KOPT-K1 (cell line): Measurements from ENCODE around the gene TVP23A.
"Not testable (repeated sequence)": the region's sequence is repeated elsewhere in the genome, so short reads cannot be mapped to it uniquely, and the experiment has no call there.

Experiments
- H3K27ac ChIP-seq: fragments of 200-600 bp; sonication (generic); 2 replicates; pipeline ENCODE4 v1.5.1; 2016; ENCODE audit warnings: antibody characterized with exemption, mild to moderate bottlenecking, low read depth, low read length; ENCODE audit not compliant: poor library complexity, severe bottlenecking
- H3K36me3 ChIP-seq: fragments of 200-600 bp; sonication (generic); 2 replicates; pipeline ENCODE4 v1.5.1; 2017; ENCODE audit warnings: antibody characterized with exemption, mild to moderate bottlenecking, low read length, moderate library complexity; ENCODE audit not compliant: insufficient read depth
- H3K9me3 ChIP-seq: fragments of 200-600 bp; sonication (generic); 2 replicates; pipeline ENCODE4 v1.5.1; 2017; ENCODE audit warnings: antibody characterized with exemption, low read length, mild to moderate bottlenecking; ENCODE audit not compliant: insufficient read depth, poor library complexity, severe bottlenecking

TVP23A gene

DNA sequence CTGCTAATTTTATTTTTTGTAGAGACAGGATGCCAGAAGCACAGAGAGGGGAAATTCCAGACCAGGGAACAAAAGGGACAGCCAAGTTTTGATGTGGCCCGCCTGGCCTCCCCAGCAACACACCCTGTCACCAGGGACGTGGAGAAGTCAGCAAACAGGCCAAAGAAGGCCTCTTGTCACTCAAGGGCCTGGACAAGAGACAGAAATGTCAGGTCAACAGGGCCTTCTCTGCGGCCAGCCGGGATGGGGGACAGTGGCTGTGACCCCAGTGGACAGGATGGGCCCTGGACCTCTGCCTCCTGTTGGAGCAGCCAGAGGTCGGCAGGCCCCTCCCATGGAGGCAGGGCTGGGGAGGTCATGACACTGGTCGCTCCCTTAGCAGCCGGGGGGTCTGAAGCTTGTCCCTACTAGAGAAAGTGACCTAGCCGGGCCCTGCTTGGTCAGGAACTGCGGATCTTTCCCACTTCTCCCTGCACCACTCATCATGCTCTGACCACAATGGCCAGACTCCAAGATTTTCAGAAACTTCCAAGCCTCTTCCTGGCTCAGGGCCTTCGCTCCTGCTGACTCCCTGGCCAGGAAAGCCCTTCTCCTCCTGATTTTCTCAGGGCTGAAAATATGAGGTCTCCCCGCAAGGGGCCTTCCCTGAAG is 9.2 kb upstream of the TVP23A start:
- Histone ChIP-seq H3K27ac (no peak overlapping the region), H3K9me3 (no peaks in the 10 kb centered on the region)

DNA sequence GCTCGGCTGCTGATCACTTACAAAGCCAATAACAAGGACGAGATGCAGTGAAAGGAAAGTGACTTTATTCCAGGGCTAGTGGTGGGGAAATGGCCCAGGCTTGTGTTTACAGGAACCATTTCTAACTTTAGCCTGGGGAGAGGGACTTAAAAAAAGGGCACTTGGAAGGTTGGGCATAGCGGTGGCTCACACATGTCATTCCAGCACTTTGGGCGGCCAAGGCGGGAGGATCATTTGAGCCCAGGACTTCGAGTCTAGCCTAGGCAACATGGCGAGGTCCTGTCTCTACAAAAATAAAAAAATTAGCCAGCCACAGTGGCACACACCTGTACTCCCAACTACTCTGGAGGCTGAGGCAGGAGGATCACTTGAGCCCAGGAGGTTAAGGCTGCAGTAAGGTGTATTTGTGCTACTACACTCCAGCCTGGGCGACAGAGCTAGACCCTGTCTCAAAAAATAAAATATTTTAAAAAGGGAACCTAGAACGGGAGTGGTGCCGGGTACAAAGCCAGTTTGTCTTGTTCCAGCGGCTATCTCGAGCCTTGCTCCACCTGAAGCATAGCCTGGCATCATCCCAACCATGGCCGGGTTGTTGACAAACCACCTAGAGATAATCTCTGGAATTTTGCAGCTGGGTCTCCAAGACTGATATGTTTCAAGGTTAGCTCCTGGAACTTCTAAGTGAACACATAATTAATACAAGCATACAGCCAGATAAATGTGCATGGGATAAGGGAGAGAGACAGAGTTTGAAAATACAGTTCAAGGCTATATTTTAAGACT is 5.7 kb upstream of the TVP23A start:
- Histone ChIP-seq H3K27ac (no peak overlapping the region), H3K36me3 (no peaks in the 10 kb centered on the region), H3K9me3 (no peaks in the 10 kb centered on the region)

More for the DNA sequence above, 9.2 kb upstream of the TVP23A start:
- no peaks in the 10 kb centered on the region for H3K36me3 ChIP-seq

GRCh38 chr16:10822702-10823101 is 4.1 kb upstream of the TVP23A start:
- no peaks in the 10 kb centered on the region for H3K36me3 ChIP-seq
- no peaks in the 10 kb centered on the region for H3K9me3 ChIP-seq
- no peak overlapping the region for H3K27ac ChIP-seq

GRCh38 chr16:10820546-10820945 is 2.0 kb upstream of the TVP23A start:
- no peak overlapping the region for H3K27ac ChIP-seq
- no peaks in the 10 kb centered on the region for H3K9me3 ChIP-seq
- no peaks in the 10 kb centered on the region for H3K36me3 ChIP-seq

DNA sequence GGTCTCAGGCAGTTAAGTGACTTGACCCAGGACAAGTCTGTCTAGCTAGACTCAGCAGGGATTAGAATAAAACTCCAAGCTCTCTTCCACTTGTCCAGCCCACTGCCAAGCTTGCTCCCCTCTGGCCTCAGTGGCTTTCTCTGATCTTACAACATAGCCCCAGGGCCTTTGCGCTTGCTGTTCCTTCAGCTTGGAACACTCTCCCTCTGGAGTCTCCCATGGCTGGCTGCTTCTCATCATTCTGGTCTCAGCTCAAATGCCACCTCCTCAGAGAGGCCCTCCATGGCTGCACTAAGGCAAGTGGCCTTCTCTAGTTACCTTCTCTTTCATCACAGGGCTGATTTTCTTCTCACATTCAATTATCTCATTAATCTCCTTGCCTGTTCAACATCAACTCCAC is 1.1 kb downstream of the TVP23A start:
- no peaks in the 10 kb centered on the region for H3K9me3 ChIP-seq
- no peak overlapping the region for H3K27ac ChIP-seq
- no peaks in the 10 kb centered on the region for H3K36me3 ChIP-seq

DNA sequence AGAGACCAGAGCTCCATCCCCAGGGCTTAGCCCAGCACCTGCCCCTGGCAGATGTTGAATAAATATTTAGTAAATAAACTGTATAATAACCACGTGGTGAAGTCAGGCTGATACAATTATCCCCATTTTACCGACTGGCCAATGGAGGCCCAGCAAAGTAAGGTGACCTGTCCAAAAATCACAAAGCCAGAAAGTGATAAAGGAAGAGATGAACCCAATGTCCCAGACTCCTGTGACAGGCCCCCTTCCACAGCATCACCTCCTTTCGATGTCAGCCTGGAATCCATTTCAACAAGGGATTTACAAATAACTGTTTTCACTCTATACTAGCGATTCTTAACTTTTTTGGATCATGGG is 5.5 kb downstream of the TVP23A start:
- Histone ChIP-seq H3K9me3 (peaks cover 8% of the 10 kb centered on the region), H3K36me3 (no peaks in the 10 kb centered on the region), H3K27ac (no peak overlapping the region)

DNA sequence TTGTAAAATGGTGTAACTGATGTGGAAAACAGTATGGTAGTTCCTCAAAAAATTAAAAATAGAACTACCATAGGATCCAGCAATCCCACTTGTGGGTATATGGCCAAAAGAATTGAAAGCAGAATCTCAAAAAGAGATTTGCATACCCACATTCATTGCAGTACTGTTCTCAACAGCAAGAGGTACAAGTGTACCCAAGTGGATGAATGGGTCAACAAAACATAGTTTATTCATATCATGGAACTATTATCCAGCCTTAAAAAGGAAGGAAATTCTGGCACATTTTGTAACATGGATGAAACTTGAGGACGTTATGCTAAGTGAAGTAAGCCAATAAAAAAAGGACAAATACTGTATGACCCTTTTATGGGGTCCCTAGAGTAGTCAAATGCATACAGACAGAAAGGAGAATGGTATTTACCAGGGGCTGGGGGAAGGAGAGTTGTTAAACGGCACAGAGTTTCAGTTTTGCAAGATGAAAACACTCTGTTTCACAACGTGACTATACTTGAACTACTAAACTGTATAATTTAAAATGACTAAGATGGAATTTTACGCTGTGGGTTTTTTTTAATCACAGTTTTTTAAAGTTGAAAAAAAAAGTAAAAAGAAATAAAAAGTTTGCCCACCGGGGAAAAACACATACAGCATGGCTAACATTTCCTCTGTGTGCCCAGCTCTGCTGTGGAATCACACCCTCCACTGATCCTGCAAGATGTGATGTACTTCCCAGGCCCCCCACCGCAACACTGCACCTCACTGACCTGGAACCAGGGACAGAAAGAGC is 6.1 kb downstream of the TVP23A start:
- Histone ChIP-seq H3K9me3 (peaks cover 8% of the 10 kb centered on the region), H3K27ac (no peak overlapping the region), H3K36me3 (no peaks in the 10 kb centered on the region)

- peaks cover 8% of the 10 kb centered on the region for H3K9me3 ChIP-seq
- H3K36me3 ChIP-seq, result no peaks in the 10 kb centered on the region
- H3K27ac ChIP-seq, result no peak overlapping the region
These were observed 8.9 kb downstream of the TVP23A start for GRCh38 chr16:10809706-10810105.

GRCh38 chr16:10808850-10809249 is 9.7 kb downstream of the TVP23A start:
- H3K36me3 ChIP-seq, result no peaks in the 10 kb centered on the region
- no peak overlapping the region for H3K27ac ChIP-seq

GRCh38 chr16:10808218-10808617 is 10.4 kb downstream of the TVP23A start:
- no peaks in the 10 kb centered on the region for H3K36me3 ChIP-seq
- peaks cover 8% of the 10 kb centered on the region for H3K9me3 ChIP-seq
- no peak overlapping the region for H3K27ac ChIP-seq

More at GRCh38 chr16:10808850-10809249, 9.7 kb downstream of the TVP23A start:
- peaks cover 8% of the 10 kb centered on the region for H3K9me3 ChIP-seq

GRCh38 chr16:10806698-10807097 is 11.9 kb downstream of the TVP23A start:
- Histone ChIP-seq H3K36me3 (no peaks in the 10 kb centered on the region), H3K27ac (no peak overlapping the region), H3K9me3 (peaks cover 8% of the 10 kb centered on the region)

- Histone ChIP-seq H3K36me3 (no peaks in the 10 kb centered on the region), H3K27ac (no peak overlapping the region), H3K9me3 (peaks cover 8% of the 10 kb centered on the region)
These were observed 13.3 kb downstream of the TVP23A start for GRCh38 chr16:10805334-10805733.

DNA sequence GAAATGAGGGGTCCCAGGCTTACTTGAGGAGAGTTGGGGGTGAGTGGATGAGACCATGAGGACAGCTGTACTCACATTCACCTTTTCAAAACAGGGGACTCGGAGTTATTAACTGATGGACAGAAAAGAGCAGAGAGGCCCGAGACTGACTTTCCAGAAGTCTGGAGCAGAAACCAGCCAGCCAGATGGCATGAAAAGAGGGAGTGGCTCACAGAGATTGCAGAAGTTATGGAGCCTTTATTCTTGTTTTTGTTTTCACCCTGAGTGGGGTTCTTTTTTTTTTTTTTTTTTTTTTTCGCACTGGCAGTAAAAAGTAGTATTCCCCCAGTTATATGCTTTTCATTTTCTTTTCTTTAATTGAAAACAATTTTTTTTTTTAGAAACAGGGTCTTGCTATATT is 18.9 kb downstream of the TVP23A start:
- Histone ChIP-seq H3K27ac (no peak overlapping the region), H3K36me3 (no peaks in the 10 kb centered on the region), H3K9me3 (no peaks in the 10 kb centered on the region)

DNA sequence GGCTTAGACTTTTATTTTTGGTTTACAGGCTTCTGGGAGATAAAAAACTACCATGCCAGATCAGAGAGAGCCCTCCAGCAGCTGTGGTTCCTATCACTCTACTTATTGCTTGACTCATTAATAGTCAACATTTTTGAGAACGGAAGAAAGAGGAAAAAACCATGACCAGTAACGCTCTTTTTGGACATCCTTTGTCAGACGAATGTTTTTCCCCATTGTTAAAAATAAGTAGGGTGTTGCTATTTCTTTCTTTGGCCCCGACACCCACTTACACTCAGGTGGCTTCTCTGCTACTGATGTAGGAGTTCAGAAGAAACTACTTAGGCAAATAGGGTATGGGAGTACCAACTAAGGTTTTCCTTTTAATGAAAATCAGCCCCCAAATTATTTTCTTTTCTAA is 27.5 kb downstream of the TVP23A start:
- Histone ChIP-seq H3K27ac (no peak overlapping the region), H3K36me3 (no peaks in the 10 kb centered on the region), H3K9me3 (no peaks in the 10 kb centered on the region)

DNA sequence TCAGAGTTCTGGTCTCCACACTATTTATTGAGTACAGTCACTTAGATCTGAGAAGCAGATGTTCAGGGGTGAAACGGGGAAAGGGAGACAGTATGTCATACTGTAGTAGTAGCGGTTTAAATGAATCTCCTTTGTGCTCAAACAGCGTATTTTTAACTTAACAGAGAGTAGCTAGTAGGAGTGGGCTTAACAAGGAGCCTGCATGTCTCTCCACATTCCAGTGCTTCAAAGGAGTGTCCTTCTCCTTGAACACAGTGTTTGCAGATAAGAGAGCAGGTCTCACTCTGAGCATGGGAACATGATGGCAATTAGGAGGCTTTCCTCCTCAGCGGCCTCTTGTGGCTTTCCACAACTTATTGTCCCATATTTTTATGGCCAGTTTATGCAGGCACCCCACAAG is 30.0 kb downstream of the TVP23A start:
- not testable (repeated sequence) for H3K36me3 ChIP-seq, H3K27ac ChIP-seq, H3K9me3 ChIP-seq
